ENCODE data around the gene PCDHA9.

PCDHA9 gene

GRCh38 chr5:140857987-140858240 lies 9.7 kb downstream of the PCDHA9 start:
- TF ChIP-seq TAF1 (IDR thresholded peaks at IDR 0.05; ENCODE audit: low read depth) (no peak), CREB1 (IDR thresholded peaks at IDR 0.05; ENCODE audit: low read depth) (no peak), TEAD4 (IDR thresholded peaks at IDR 0.05) (no peak), FOXM1 (IDR thresholded peaks at IDR 0.05; ENCODE audit: borderline replicate concordance, low read depth) (no peak), NFIC (IDR thresholded peaks at IDR 0.05) (no peak), ZBTB7A (IDR thresholded peaks at IDR 0.05; ENCODE audit: low read depth) (no peak), USF1 (IDR thresholded peaks at IDR 0.05) (no peak)

- TF ChIP-seq MAX (IDR thresholded peaks at IDR 0.05) (no peak), USF1 (IDR thresholded peaks at IDR 0.05) (no peak), NFIC (IDR thresholded peaks at IDR 0.05) (no peak), EP300 (IDR thresholded peaks at IDR 0.05; ENCODE audit: borderline replicate concordance) (no peak), REST (IDR thresholded peaks at IDR 0.05; ENCODE audit: low read depth) (no peak), FOXM1 (IDR thresholded peaks at IDR 0.05; ENCODE audit: borderline replicate concordance, low read depth) (no peak), RAD21 (IDR thresholded peaks at IDR 0.05; ENCODE audit: low read depth) (no peak), YY1 (IDR thresholded peaks at IDR 0.05; ENCODE audit: low read depth) (no peak), TCF12 (IDR thresholded peaks at IDR 0.05; ENCODE audit: low read depth) (no peak), TAF1 (IDR thresholded peaks at IDR 0.05; ENCODE audit: low read depth) (no peak)
Measured at GRCh38 chr5:140862441-140863295, 14.5 kb downstream of the PCDHA9 start.

- TF ChIP-seq FOXM1 (IDR thresholded peaks at IDR 0.05; ENCODE audit: borderline replicate concordance, low read depth) (no peak), RAD21 (IDR thresholded peaks at IDR 0.05; ENCODE audit: low read depth) (peak; percentile 44), REST (IDR thresholded peaks at IDR 0.05; ENCODE audit: low read depth) (no peak)
Measured at GRCh38 chr5:140868721-140869554, 20.8 kb downstream of the PCDHA9 start, which contains the start of gene PCDHA11. Gene PCDHA11, plus strand, starts transcription at chr5:140868957. Its CDS starts 147 bp downstream, at chr5:140869104.

- TF ChIP-seq EGR1 (IDR thresholded peaks at IDR 0.05) (no peak), MAX (IDR thresholded peaks at IDR 0.05) (no peak), EP300 (IDR thresholded peaks at IDR 0.05; ENCODE audit: borderline replicate concordance) (no peak), YY1 (IDR thresholded peaks at IDR 0.05; ENCODE audit: low read depth) (no peak)
Measured at GRCh38 chr5:140869555-140869886, 21.3 kb downstream of the PCDHA9 start.

- TF ChIP-seq REST (IDR thresholded peaks at IDR 0.05; ENCODE audit: low read depth) (peak; percentile 52; the same call in 1 of the 2 replicates), EP300 (IDR thresholded peaks at IDR 0.05; ENCODE audit: borderline replicate concordance) (no peak)
Measured at GRCh38 chr5:140870221-140871201, 22.3 kb downstream of the PCDHA9 start.
